ENCODE data around the gene CGB5.
"Not testable (repeated sequence)": the region's sequence is repeated elsewhere in the genome, so short reads cannot be mapped to it uniquely, and the experiment has no call there.

- TF ChIP-seq EZH2 (IDR thresholded peaks at IDR 0.05; ENCODE audit: insufficient read depth, poor library complexity, severe bottlenecking); EZH2phosphoT487 (IDR thresholded peaks at IDR 0.05; ENCODE audit: insufficient read depth, low read depth): not testable (repeated sequence)
Measured at GRCh38 chr19:49049011-49049410, 5.4 kb downstream of the CGB5 start, which contains the start of gene CGB8.

All from GM23248 (cell line).